GM19372 (cell line): ENCODE data around the gene CFHR4.
"Not testable (repeated sequence)": the region's sequence is repeated elsewhere in the genome, so short reads cannot be mapped to it uniquely, and the experiment has no call there.

Source experiments
- ATAC-seq: cut with Tn5 transposase; IDR thresholded peaks from one replicate; pipeline ENCODE4 v1.9.1; 2021; ENCODE audit warnings: mild to moderate bottlenecking, low read depth, moderate library complexity; ENCODE audit not compliant: unreplicated experiment

The CFHR4 gene

GRCh38 chr1:196887515-196888239, at the start of gene CFHR4:
Gene CFHR4, plus strand, starts transcription at chr1:196888052. Its CDS starts 99 bp downstream, at chr1:196888151.
- no peak for ATAC-seq

- not testable (repeated sequence) for ATAC-seq
Measured at GRCh38 chr1:196849613-196850492, 38.0 kb upstream of the CFHR4 start.

GRCh38 chr1:196856053-196856452, 31.8 kb upstream of the CFHR4 start:
- no peak for ATAC-seq

GRCh38 chr1:196857188-196857587, 30.7 kb upstream of the CFHR4 start:
- no peak for ATAC-seq

- no peak for ATAC-seq
Measured at GRCh38 chr1:196858811-196859210, 29.0 kb upstream of the CFHR4 start.

GRCh38 chr1:196860323-196860884, 27.4 kb upstream of the CFHR4 start:
- ATAC-seq: no peak

- ATAC-seq: no peak
Measured at GRCh38 chr1:196861429-196861828, 26.4 kb upstream of the CFHR4 start.

- no peak for ATAC-seq
Measured at GRCh38 chr1:196866974-196867373, 20.9 kb upstream of the CFHR4 start.

- ATAC-seq: no peak
Measured at GRCh38 chr1:196873385-196873784, 14.5 kb upstream of the CFHR4 start.

GRCh38 chr1:196875935-196876334, 11.9 kb upstream of the CFHR4 start:
- ATAC-seq: no peak

- no peak for ATAC-seq
Measured at GRCh38 chr1:196877964-196878363, 9.9 kb upstream of the CFHR4 start.

- not testable (repeated sequence) for ATAC-seq
Measured at GRCh38 chr1:196886560-196886959, 1.3 kb upstream of the CFHR4 start.

GRCh38 chr1:196890668-196891067, 2.8 kb downstream of the CFHR4 start:
- no peak for ATAC-seq

- ATAC-seq: no peak
Measured at GRCh38 chr1:196891251-196891650, 3.4 kb downstream of the CFHR4 start.

- no peak for ATAC-seq
Measured at GRCh38 chr1:196896355-196896754, 8.5 kb downstream of the CFHR4 start.

GRCh38 chr1:196897158-196897828, 9.4 kb downstream of the CFHR4 start:
- no peak for ATAC-seq

GRCh38 chr1:196902344-196902743, 14.5 kb downstream of the CFHR4 start:
- no peak for ATAC-seq

- ATAC-seq: no peak
Measured at GRCh38 chr1:196910215-196910614, 22.4 kb downstream of the CFHR4 start.

- not testable (repeated sequence) for ATAC-seq
Measured at GRCh38 chr1:196912283-196912682, 24.4 kb downstream of the CFHR4 start.

- ATAC-seq: not testable (repeated sequence)
Measured at GRCh38 chr1:196926839-196927238, 39.0 kb downstream of the CFHR4 start.

- not testable (repeated sequence) for ATAC-seq
Measured at GRCh38 chr1:196932853-196933252, 45.0 kb downstream of the CFHR4 start.
